ENCODE results near the gene ZNF200. TPM values are rescaled to one million over a fixed set of nuclear protein-coding genes. Genes with fewer than 3 reads are reported as not detected.
"Not testable (repeated sequence)": the region's sequence is repeated elsewhere in the genome, so short reads cannot be mapped to it uniquely, and the experiment has no call there.

ZNF200 gene
- total and polyA plus RNA-seq, 8 donors = 6.7 to 15.0 (median 12.7) TPM

- no peak for ATAC-seq
- intact Hi-C loops (cut with DNase I) = no loop called here
- TF ChIP-seq CTCF (IDR thresholded peaks at IDR 0.05) = no peak
Measured at GRCh38 chr16:3186946-3187690, 47.8 kb downstream of the ZNF200 start.

GRCh38 chr16:3183445-3184139 lies 51.4 kb downstream of the ZNF200 start:
- DNase-seq (no peak), ATAC-seq (no peak)
- Histone ChIP-seq H3K27ac (no peak overlapping the region), H3K4me3 (peak overlapping the region; percentile 17 to 21), H3K9me3 (no peaks in the 10 kb centered on the region), H3K27me3 (peaks cover 75 to 100% of the 10 kb centered on the region in 2 donors), H3K36me3 (no peaks in the 10 kb centered on the region), H3K4me1 (peaks cover 16 to 22% of the 10 kb centered on the region in 2 donors)
- TF ChIP-seq CTCF (IDR thresholded peaks at IDR 0.05) = no peak
- intact Hi-C loops (cut with DNase I) = no loop called here

More at GRCh38 chr16:3186946-3187690, 47.8 kb downstream of the ZNF200 start:
- no peak overlapping the region for H3K27ac ChIP-seq
- no peak for DNase-seq
- no peaks in the 10 kb centered on the region for H3K36me3 ChIP-seq
- no peaks in the 10 kb centered on the region for H3K9me3 ChIP-seq
- H3K4me3 ChIP-seq = no peak overlapping the region
- H3K4me1 ChIP-seq = peaks cover 26 to 34% of the 10 kb centered on the region in 2 donors
- H3K27me3 ChIP-seq = peaks cover 81 to 100% of the 10 kb centered on the region in 2 donors

- Histone ChIP-seq H3K4me3 (peak overlapping the region; percentile 17 to 21), H3K27me3 (peaks cover 71 to 100% of the 10 kb centered on the region in 2 donors), H3K27ac (no peak overlapping the region), H3K36me3 (no peaks in the 10 kb centered on the region), H3K9me3 (no peaks in the 10 kb centered on the region), H3K4me1 (peaks cover 12 to 16% of the 10 kb centered on the region in 2 donors)
- ATAC-seq (peak; percentile 75), DNase-seq (no peak)
- TF ChIP-seq CTCF (IDR thresholded peaks at IDR 0.05) = peak in 1 of 2 donors; percentile 7
- intact Hi-C loops (cut with DNase I) = no loop called here
Measured at GRCh38 chr16:3182608-3183444, 52.1 kb downstream of the ZNF200 start.

GRCh38 chr16:3182293-3182607 lies 52.7 kb downstream of the ZNF200 start:
- H3K4me3 ChIP-seq; DNase-seq; H3K9me3 ChIP-seq; intact Hi-C loops (cut with DNase I); ATAC-seq; H3K36me3 ChIP-seq; H3K27ac ChIP-seq: not testable (repeated sequence)
- H3K27me3 ChIP-seq = peaks cover 71 to 100% of the 10 kb centered on the region in 2 donors
- peaks cover 12 to 16% of the 10 kb centered on the region in 2 donors for H3K4me1 ChIP-seq

- no peak overlapping the region for H3K27ac ChIP-seq
- intact Hi-C loops (cut with DNase I) = no loop called here
- ATAC-seq (no peak), DNase-seq (no peak)
- peaks cover 80 to 100% of the 10 kb centered on the region in 2 donors for H3K27me3 ChIP-seq
- H3K4me1 ChIP-seq = peaks cover 12 to 16% of the 10 kb centered on the region in 2 donors
- H3K9me3 ChIP-seq = no peaks in the 10 kb centered on the region
- H3K4me3 ChIP-seq = no peak overlapping the region
- TF ChIP-seq CTCF (IDR thresholded peaks at IDR 0.05) = no peak
- H3K36me3 ChIP-seq = no peaks in the 10 kb centered on the region
Measured at GRCh38 chr16:3180445-3180878, 54.5 kb downstream of the ZNF200 start.

Data from left lung (tissue), 10 donors.